ENCODE results near the gene KLC1.
"Not testable (repeated sequence)": the region's sequence is repeated elsewhere in the genome, so short reads cannot be mapped to it uniquely, and the experiment has no call there.

The KLC1 gene

DNA sequence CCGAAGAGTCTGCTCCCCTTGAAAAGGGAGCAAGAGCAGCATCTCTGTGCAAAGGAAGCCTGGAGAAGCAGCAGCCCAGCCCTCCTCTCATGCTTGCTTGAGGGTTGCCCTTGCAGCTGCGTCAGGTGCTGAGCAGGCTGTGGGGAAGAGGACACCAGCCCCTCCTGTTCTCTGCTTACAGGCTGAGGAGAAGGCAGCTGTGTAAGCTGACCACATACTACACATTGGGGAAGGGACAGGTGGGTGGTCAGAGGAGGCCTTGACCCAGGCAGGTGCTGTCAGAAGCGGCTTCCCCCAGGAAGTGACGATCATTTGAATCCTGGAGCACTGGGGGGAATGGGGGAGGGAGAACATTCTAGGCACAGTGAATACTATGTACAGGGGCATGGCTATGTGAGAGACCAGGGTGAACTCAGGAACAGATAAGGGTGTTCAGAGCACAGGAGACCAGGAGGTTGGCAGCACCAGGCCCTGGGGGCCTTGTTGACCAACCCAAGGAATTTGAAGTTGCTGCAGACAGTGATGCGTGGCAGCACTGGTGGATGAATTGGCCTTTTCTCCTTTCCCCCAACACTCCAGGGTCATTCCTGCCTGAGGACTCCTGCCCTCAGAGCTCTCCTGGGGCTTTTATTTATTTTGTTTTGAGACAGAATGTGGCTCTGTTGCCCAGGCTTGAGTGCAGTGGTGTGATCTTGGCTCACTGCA, 2.7 kb upstream of the KLC1 start:
- DNase-seq = no peak

GRCh38 chr14:103627073-103628025, 1.7 kb upstream of the KLC1 start:
- DNase-seq = no peak

DNA sequence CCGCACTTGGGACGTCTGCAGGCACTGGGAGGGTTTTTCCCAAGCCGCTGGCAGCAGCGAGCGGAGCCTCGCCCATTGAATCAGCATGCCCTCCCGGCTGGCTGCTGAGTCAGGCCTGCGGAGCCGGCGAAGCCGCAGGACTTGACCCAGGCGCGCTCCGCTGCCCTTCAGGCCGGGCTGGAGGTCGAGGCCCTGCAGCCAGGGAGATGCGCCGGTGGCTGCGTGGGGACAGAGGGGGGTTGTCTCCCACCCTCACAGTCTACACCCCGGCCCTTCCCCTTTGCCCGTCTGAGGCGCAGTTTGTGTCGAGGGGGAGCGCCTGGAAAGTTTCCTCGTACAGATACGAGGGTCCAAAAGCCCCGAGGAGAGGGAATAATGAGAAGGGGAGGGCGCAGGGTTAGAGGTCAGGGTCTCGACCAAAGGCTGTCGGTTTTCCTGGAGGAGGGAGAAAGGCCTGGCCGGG, 759 bp upstream of the KLC1 start:
- no peak for DNase-seq

DNA sequence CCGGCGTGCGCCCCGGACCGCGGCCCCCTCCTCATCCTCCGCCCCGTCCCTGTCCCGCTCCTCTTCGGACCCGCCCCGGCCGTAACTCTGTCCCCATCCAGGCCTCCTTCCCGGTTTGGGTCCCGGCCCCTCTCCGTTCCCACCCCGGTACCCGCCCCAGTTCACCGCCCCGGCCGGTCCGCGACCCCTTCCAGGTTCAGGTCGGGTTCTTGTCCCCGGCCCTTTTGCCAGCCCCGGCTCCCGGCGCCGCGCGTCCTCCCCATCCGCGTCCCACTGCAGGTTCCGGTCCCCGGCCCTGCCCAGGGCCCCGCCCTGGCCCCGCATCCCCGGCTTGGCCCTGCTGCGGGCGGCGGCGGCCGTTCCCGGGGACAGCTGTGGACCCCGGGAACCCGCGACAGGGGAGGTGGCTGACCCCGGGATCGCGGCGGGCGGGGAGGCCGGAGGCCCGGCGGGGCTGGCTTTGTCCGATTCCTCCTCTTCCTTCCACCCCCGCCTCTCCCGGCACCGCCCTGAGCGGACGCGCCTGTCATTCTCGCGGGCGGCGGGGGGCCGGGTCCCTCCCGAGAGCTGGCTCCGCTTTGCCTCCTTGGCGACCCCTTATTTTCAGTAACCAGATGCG, 601 bp downstream of the KLC1 start:
- DNase-seq = peak; percentile 51

- no peak for DNase-seq
These were observed 1.5 kb downstream of the KLC1 start for GRCh38 chr14:103630364-103631108.

GRCh38 chr14:103633391-103633790, 4.4 kb downstream of the KLC1 start:
- DNase-seq = no peak

- no peak for DNase-seq
These were observed 5.1 kb downstream of the KLC1 start for GRCh38 chr14:103634156-103634555.

- DNase-seq = no peak
These were observed 9.6 kb downstream of the KLC1 start for GRCh38 chr14:103638594-103638993.

DNA sequence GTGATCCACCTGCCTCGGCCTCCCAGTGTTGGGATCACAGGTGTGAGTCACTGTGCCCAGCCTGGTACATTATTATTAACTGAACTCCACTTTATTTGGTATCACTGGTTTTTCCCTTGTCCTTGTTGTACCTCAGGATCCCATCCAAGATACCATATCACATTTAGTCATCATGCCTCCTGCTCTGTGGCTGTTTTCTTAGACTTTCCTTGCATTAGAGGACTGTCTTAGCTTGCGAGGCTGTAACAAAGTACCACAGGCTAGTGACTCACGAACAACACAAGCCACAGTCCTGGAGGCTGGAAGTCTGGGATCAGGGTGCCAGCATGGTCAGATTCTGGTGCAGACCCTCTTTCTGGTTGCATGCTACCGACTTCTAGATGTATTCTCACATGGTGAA, 12.2 kb downstream of the KLC1 start:
- DNase-seq = no peak

DNA sequence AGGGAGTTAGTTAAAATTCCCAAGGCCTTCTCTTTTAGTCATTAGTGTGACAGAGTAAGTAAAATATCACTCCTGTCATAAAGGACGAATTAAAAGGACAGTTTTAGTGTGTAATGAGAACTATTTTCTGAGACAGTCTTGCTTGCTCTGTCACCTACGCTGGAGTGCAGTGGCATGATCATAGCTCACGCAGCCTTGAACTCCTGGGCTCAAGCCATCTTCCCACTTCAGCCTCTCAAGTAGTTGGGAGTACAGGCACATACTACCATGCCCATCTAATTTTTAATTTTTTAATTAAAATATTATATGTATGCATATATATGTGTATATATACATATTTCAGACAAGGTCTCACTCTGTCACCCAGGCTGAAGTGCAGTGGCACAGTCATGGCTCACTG, 17.2 kb downstream of the KLC1 start:
- DNase-seq = no peak

- no peak for DNase-seq
These were observed 20.0 kb downstream of the KLC1 start for GRCh38 chr14:103649001-103649400.

- no peak for DNase-seq
These were observed 21.2 kb downstream of the KLC1 start for GRCh38 chr14:103650213-103650612.

- DNase-seq = no peak
These were observed 22.6 kb downstream of the KLC1 start for GRCh38 chr14:103651585-103651984.

- no peak for DNase-seq
These were observed 23.8 kb downstream of the KLC1 start for GRCh38 chr14:103652806-103653205.

GRCh38 chr14:103653336-103653735, 24.3 kb downstream of the KLC1 start:
- DNase-seq = not testable (repeated sequence)

DNA sequence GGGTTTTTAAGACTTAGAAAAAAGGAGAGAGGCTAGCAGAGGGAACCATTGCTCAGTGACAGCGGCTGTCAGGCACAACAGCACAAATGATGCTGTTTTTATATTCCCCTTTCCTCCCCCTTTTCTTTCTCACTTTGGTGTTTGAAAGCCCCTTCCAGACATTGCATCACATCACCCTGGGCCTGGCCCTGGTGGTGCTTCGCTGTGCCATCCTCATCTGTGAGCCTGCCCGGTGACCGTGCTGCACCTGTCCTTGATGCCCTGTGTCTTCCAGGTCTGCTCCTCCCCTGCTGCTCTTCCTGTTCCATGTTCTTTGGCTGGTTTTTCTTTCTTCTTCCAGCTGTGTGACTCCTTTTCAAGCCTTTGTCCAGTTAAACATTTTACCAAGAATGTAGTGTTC, 24.8 kb downstream of the KLC1 start:
- no peak for DNase-seq

- DNase-seq = no peak
These were observed 25.6 kb downstream of the KLC1 start for GRCh38 chr14:103654619-103655018.

DNA sequence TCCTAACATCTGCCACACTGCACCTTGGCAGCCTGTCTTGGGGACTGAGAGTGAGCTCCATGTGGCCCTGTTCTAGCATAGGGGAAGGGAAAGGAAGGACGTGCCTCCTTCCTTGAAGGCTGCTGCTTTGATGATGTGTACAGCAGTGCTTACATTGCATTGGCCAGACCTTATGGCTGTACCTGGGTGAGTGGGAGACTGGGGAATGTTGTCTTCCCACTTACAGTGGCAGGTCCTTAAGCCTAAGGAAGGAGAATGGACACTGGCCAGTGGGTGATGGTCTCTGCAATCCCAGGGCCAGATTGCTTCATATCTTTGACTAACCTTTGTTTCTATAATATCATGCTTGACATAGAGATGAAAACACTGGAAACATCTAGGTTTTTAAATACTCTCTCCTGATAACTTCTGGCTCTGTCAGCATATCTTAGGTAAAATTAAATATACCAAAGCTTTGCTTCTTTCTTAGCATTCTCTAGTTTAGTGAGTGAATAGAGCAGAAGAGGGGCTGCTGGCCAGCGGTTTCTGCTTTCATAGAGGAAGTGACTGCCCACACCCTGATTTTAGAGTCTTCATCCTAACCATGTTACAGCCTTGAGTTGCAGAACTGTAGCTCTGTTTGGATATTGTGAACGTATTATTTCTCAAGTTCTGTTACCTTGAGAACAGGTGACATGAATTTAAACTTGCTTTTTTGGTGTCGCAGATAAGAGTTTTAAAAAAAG, 27.2 kb downstream of the KLC1 start:
- no peak for DNase-seq

GRCh38 chr14:103656756-103657133, 27.7 kb downstream of the KLC1 start:
- DNase-seq = no peak

DNA sequence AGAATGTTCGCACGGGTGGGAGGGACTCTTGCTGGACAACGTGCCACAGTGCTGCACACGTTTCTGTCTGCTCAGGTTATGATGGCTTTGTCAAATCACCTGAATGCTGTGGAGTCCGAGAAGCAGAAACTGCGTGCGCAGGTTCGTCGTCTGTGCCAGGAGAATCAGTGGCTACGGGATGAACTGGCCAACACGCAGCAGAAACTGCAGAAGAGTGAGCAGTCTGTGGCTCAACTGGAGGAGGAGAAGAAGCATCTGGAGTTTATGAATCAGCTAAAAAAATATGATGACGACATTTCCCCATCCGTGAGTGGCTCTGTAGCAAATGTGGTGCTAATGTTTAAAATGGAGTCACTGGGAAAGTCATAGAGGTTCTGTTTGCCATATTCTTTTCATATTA, 28.5 kb downstream of the KLC1 start:
- DNase-seq = no peak

DNA sequence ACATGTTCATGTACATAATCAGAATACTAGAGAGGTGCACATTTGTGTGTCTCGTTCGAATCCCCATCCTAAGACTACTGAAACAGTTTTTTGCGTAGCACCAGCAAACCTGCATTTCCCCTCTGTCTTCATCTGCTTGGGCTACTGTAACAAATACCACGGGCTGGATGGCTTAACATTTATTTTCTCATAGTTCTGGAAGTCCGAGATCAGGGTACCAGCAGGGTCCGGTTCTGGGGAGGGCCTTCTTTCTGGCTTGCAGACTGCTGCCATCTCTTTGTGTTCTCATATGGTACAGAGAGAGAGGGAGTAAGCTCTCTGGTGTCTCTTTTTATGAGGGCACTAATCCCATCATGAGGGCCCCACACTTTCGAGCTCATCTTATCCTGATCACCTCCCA, 30.6 kb downstream of the KLC1 start:
- DNase-seq = no peak

DNA sequence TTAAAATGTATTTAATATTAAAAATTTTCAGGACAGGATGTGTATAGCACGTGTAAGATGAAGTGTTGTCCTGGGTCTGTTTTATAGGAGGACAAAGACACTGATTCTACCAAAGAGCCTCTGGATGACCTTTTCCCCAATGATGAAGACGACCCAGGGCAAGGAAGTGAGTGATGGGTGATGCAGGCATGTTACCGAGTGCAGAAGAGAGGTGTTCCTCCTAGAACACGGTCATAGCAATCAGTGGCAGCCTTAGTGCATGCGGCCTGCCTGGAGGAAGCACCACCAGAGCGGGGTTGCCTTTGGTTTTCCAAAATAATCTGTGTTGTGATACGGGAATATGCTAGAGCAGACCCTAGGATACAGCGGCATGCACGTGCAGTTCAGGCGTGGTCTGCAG, 33.0 kb downstream of the KLC1 start:
- DNase-seq = no peak
